ENCODE results near the gene USP25.
A peak's percentile ranks its signal among the peaks of the same experiment; 100 is the strongest.

The USP25 gene

DNA sequence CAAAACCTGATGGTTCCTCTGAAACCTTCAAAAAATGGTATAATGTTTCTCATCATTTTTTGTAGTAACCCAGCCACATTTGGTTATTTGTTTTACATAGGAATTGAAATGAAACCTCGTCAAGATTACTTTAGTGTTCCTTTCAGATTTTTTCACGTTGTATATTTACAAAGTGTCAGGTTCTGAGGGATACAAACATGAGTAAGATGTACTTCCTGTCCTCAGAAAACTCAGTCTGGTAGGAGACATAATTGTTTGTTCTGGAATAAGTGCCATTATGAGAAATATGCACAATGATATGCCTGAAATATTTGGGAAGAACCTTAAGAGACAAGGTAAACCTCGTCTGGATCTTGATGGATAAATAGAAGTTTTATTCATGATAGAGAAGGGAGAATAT is 145.5 kb downstream of the USP25 start:
- TF ChIP-seq, protein P1, sequence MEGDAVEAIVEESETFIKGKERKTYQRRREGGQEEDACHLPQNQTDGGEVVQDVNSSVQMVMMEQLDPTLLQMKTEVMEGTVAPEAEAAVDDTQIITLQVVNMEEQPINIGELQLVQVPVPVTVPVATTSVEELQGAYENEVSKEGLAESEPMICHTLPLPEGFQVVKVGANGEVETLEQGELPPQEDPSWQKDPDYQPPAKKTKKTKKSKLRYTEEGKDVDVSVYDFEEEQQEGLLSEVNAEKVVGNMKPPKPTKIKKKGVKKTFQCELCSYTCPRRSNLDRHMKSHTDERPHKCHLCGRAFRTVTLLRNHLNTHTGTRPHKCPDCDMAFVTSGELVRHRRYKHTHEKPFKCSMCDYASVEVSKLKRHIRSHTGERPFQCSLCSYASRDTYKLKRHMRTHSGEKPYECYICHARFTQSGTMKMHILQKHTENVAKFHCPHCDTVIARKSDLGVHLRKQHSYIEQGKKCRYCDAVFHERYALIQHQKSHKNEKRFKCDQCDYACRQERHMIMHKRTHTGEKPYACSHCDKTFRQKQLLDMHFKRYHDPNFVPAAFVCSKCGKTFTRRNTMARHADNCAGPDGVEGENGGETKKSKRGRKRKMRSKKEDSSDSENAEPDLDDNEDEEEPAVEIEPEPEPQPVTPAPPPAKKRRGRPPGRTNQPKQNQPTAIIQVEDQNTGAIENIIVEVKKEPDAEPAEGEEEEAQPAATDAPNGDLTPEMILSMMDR (IDR thresholded peaks at IDR 0.05) = no peak
- no peak for TF ChIP-seq ZFX (IDR thresholded peaks at IDR 0.05; ENCODE audit: borderline replicate concordance)
- peak overlapping the region; percentile 36 for H3K27ac ChIP-seq

DNA sequence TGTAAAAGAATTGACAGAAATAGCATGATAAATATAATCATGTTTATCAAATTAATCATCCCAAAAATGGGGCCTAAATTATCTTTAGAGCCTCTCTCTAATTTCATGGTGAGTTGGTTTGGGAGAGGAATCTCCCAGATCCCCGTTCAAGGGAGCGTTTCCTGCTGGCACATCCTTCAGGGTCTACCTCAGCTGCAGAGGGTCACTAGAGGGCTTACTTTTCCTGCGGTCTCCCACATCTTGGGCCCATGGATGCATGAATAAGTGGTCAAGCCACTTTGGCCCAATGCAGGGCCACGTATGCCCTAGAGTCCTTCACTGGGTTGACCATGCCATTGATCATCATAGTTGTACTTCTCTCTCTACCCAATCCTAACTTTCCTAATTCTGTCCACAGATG is 164.1 kb downstream of the USP25 start:
- TF ChIP-seq ZFX (IDR thresholded peaks at IDR 0.05; ENCODE audit: borderline replicate concordance) = no peak
- TF ChIP-seq, protein P1 (IDR thresholded peaks at IDR 0.05) = no peak
- H3K27ac ChIP-seq = no peak overlapping the region

DNA sequence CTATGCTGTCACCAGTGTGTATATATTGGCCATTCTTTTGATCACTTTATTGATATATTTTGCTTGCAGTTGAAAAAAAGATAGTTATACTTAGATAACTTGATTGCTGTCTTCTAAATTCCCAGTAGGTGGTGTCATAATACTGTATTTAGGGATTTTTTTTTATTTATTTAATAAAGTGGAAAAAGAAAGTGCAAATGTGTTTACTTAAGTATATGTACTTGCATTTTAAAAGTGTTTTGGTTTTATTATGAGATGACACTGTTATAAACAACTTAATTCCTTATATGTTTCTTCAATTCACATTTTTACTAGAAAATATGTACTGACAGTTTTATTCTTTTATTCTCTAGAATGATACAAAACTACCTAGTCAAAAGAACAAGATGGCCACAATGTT is 164.8 kb downstream of the USP25 start:
- H3K27ac ChIP-seq = no peak overlapping the region
- TF ChIP-seq ZFX (IDR thresholded peaks at IDR 0.05; ENCODE audit: borderline replicate concordance) = no peak
- TF ChIP-seq, protein P1 (IDR thresholded peaks at IDR 0.05) = peak; percentile 63

DNA sequence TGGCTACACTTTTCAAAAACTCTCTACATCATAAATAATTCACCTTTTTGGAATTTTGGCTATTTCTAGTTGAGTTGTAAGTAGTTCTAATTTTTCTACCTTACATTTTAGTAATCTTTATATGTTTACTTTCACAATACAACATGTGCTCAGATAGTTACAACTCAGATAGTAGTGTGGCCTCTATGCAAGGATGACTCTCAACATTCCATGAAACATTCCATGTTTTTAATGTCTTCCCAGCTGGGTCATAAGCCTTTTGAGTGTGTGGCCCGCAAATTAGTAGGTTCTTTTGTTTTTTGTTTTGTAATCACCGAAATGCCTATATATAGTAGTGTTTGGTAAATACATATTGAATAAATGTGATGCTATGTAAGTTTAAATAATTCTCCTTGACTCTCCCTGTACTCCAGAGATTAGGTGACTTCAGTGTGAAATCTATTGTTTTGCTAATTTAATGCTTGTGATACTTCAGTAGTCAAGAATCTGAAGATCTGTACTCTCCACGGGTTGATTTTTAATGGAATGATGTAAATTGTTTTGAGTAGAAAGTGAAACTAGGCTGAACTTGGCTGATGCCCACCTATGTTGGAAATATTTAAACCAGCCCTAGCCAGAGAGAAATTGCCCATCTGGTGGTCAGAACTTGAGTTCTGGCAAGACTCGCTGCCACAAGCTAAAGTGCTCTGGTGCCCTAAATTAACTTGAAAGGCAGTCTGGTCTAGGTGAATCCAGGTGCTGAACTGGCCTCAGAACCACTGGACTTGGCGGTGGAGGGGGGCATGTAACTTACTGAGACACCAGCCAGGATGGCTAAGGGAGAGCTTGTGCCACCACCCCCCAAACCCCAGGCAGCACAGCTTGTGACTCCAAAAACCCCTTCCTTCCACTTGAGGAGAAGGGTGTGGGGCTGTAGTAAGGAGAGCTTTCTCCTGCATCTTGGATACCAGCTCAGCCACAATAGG is 165.6 kb downstream of the USP25 start:
- H3K27ac ChIP-seq = no peak overlapping the region
- TF ChIP-seq ZFX (IDR thresholded peaks at IDR 0.05; ENCODE audit: borderline replicate concordance) = no peak
- TF ChIP-seq, protein P1 (IDR thresholded peaks at IDR 0.05) = no peak

DNA sequence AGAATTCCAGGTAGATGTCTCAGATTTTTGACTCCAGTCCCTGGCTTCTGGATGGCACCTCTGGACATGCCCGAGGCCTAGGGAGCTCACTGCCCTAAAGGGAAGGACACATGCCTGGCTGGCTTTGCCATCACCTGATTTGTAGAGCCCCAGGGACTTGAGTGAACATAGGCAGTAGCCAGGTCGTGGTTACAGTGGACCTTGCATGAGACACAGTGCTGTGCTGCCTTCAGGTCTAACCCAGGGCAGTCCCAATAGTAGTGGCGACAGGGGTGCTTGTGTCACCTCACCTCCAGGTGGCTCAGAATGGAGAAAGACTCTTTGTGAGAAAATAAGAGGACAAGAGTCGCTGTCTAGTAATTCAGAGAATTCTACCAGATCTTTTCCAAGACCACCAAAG is 166.7 kb downstream of the USP25 start:
- TF ChIP-seq, protein P1 (IDR thresholded peaks at IDR 0.05) = no peak
- no peak for TF ChIP-seq ZFX (IDR thresholded peaks at IDR 0.05; ENCODE audit: borderline replicate concordance)
- H3K27ac ChIP-seq = no peak overlapping the region

DNA sequence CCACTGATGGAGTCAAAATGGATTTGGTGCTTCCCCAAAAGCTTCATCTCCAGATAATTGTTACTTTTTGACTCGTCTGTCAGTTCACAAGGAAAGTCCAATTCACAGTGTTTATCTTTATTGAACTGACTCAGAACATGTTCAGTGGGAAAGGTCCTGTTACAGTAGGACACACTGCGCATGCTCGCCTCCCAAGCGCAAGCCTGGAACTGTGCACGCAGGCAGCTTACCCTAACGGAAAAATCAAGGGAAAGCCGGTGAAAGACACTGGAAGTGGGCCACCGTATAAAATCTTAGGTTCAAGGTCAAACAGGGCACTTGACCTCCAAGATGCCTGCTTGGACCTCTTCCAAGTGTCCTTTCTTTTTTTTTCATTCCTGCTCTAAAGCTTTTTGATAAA is 174.6 kb downstream of the USP25 start:
- no peak for TF ChIP-seq ZFX (IDR thresholded peaks at IDR 0.05; ENCODE audit: borderline replicate concordance)
- TF ChIP-seq, protein P1 (IDR thresholded peaks at IDR 0.05) = no peak
- H3K27ac ChIP-seq = no peak overlapping the region

DNA sequence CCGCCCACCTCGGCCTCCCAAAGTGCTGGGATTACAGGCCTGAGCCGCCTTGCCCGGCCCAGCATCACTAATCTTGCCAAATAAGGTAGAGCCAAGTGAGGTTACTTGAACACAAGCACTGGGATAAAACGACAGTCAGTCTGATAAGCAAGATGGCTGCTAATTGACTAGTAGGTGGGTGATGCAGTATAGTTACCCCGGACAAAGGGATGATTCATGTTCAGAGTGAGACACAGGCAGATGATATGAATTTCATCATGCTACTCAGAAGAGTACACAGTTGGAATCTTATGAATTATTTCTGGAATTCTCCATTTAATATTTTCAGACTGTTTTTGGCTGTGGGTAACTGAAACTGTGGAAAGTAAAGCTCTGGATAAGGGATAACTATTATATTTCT is 178.4 kb downstream of the USP25 start:
- TF ChIP-seq, protein P1 (IDR thresholded peaks at IDR 0.05) = no peak
- no peak for TF ChIP-seq ZFX (IDR thresholded peaks at IDR 0.05; ENCODE audit: borderline replicate concordance)
- H3K27ac ChIP-seq = no peak overlapping the region

Measured in 22Rv1 (cell line).